CD14-positive monocyte (primary cell): ENCODE data around the gene PERM1. TPM values are rescaled to one million over a fixed set of nuclear protein-coding genes. Genes with fewer than 3 reads are reported as not detected.
A peak's percentile ranks its signal among the peaks of the same experiment; 100 is the strongest.

Experiments
- DNase-seq, 3 donors: peaks; one replicate each; pipeline ENCODE4 v3.0.0-alpha.2; 2011 to 2022
- H2AFZ ChIP-seq: 2 replicates; pipeline ENCODE4 v1.6.0; 2012; ENCODE audit warnings: mild to moderate bottlenecking, low read depth, low read length, inconsistent platforms; ENCODE audit not compliant: insufficient read depth, poor library complexity, severe bottlenecking
- H3K27ac ChIP-seq, 2 donors: 1 replicate in 1 of 2; 2 replicates in 1 of 2; pipeline ENCODE4 v1.5.1; 2012 to 2013; ENCODE audit warnings: low read length in 2 of 2, control low read depth in 1 of 2, inconsistent platforms in 1 of 2, low read depth in 1 of 2, mild to moderate bottlenecking in 1 of 2
- H3K27me3 ChIP-seq, 2 donors: one replicate each; pipeline versions ENCODE4 v1.6.0 to v1.6.1; 2011 to 2013; ENCODE audit warnings: low read length in 2 of 2; ENCODE audit not compliant: control insufficient read depth in 2 of 2, insufficient read depth in 2 of 2
- H3K36me3 ChIP-seq, 2 donors: replicated peaks in 1 of 2; 1 replicate in 1 of 2; 2 replicates in 1 of 2; pipeline versions ENCODE4 v1.5.1 to v1.6.1; 2012 to 2013; ENCODE audit warnings: low read length in 2 of 2, control low read depth in 1 of 2, inconsistent platforms in 1 of 2, mild to moderate bottlenecking in 1 of 2; ENCODE audit not compliant: insufficient read depth in 2 of 2, control insufficient read depth in 1 of 2
- H3K4me1 ChIP-seq, 2 donors: 1 replicate in 1 of 2; 2 replicates in 1 of 2; pipeline versions ENCODE4 v1.5.1 to v1.6.1; 2012 to 2013; ENCODE audit warnings: low read length in 2 of 2, control low read depth in 1 of 2, inconsistent platforms in 1 of 2, mild to moderate bottlenecking in 1 of 2, moderate library complexity in 1 of 2; ENCODE audit not compliant: insufficient read depth in 2 of 2, control insufficient read depth in 1 of 2
- H3K4me2 ChIP-seq: replicated peaks from 2 replicates; pipeline ENCODE3; 2012; ENCODE audit warnings: low read length, moderate library complexity, mild to moderate bottlenecking; ENCODE audit not compliant: poor library complexity, severe bottlenecking; ENCODE audit errors: extremely low read depth
- H3K4me3 ChIP-seq, 3 experiments: fragments of 200-600 bp in 1 of 3; sonication (generic) in 1 of 3; replicated peaks in 1 of 3; 1 replicate in 2 of 3; 2 replicates in 1 of 3; pipeline ENCODE4 v1.5.1; 2011 to 2013; ENCODE audit warnings: low read length in 3 of 3, mild to moderate bottlenecking in 3 of 3, control low read depth in 2 of 3, low read depth in 2 of 3, inconsistent platforms in 1 of 3, moderate library complexity in 1 of 3
- H3K79me2 ChIP-seq: 2 replicates; pipeline ENCODE4 v1.6.0; 2012; ENCODE audit warnings: mild to moderate bottlenecking, control low read depth, inconsistent platforms, low read length, moderate library complexity; ENCODE audit not compliant: insufficient read depth
- H3K9ac ChIP-seq: 2 replicates; pipeline ENCODE4 v1.6.0; 2017; ENCODE audit warnings: low read length, mild to moderate bottlenecking; ENCODE audit not compliant: insufficient read depth, poor library complexity, severe bottlenecking
- H3K9me3 ChIP-seq, 2 donors: replicated peaks in 1 of 2; 1 replicate in 1 of 2; 2 replicates in 1 of 2; pipeline versions ENCODE4 v1.5.1 to v1.6.1; 2012 to 2013; ENCODE audit warnings: low read length in 2 of 2, control low read depth in 1 of 2; ENCODE audit not compliant: control insufficient read depth in 1 of 2, insufficient read depth in 1 of 2
- H4K20me1 ChIP-seq: 2 replicates; pipeline ENCODE4 v1.6.0; 2012; ENCODE audit warnings: mild to moderate bottlenecking, low read length, control low read depth, moderate library complexity; ENCODE audit not compliant: insufficient read depth
- H3K27ac Mint-ChIP-seq, 7 donors: one replicate each; pipeline ENCODE4 v1.8.0; 2020; ENCODE audit warnings: mild to moderate bottlenecking in 7 of 7, mixed read lengths in 7 of 7, moderate library complexity in 6 of 7, inconsistent platforms in 2 of 7
- H3K27me3 Mint-ChIP-seq, 3 donors: one replicate each; pipeline ENCODE4 v1.8.0; 2021 to 2022; ENCODE audit warnings: low read depth in 3 of 3, mild to moderate bottlenecking in 3 of 3, mixed read lengths in 3 of 3, moderate library complexity in 3 of 3, inconsistent platforms in 1 of 3
- H3K36me3 Mint-ChIP-seq, 2 donors: one replicate each; pipeline ENCODE4 v1.8.0; 2020; ENCODE audit warnings: mixed read lengths in 2 of 2, inconsistent platforms in 1 of 2, mild to moderate bottlenecking in 1 of 2
- H3K4me1 Mint-ChIP-seq: one replicate; pipeline ENCODE4 v1.8.0; 2020; ENCODE audit warnings: mild to moderate bottlenecking, mixed read lengths
- H3K4me3 Mint-ChIP-seq, 2 donors: one replicate each; pipeline ENCODE4 v1.8.0; 2020; ENCODE audit warnings: mild to moderate bottlenecking in 2 of 2, mixed read lengths in 2 of 2, moderate library complexity in 1 of 2
- H3K9me3 Mint-ChIP-seq, 7 donors: one replicate each; pipeline ENCODE4 v1.8.0; 2020 to 2022; ENCODE audit warnings: mixed read lengths in 7 of 7, mild to moderate bottlenecking in 6 of 7, moderate library complexity in 6 of 7, inconsistent platforms in 2 of 7
- CTCF ChIP-seq: fragments of 200-600 bp; IDR thresholded peaks from one replicate; pipeline ENCODE4 v1.8.0; 2022; ENCODE audit warnings: antibody characterized with exemption, mild to moderate bottlenecking
- WGBS: methylation state at CpG from one replicate; pipeline ENCODE4 v1.1.5; 2013; ENCODE audit warnings: missing lambda C conversion rate; ENCODE audit not compliant: insufficient coverage; 5-methylcytosine and 5-hydroxymethylcytosine counted together
- intact Hi-C, 2 donors: fragments of 100-400 bp; cut with micrococcal nuclease; formaldehyde crosslinking; loops; one replicate each; pipeline versions ENCODE4 v1.15.0 to v1.15.1; 2023
- polyA plus RNA-seq, 3 donors: library from polyadenylated mRNA; depleted of rRNA in 1 of 3; unstranded in 2 of 3; stranded (reverse) in 1 of 3; fragments of 300-500 nt in 2 of 3; fragments of >200 nt in 1 of 3; fragmentation: Illumina TruSeq in 2 of 3; gene quantifications; 1 replicate in 2 of 3; 2 replicates in 1 of 3; pipeline ENCODE4 v1.2.3, GENCODE V29; 2012 to 2021

Gene PERM1
- polyA plus RNA-seq, 3 donors, result not detected

DNA sequence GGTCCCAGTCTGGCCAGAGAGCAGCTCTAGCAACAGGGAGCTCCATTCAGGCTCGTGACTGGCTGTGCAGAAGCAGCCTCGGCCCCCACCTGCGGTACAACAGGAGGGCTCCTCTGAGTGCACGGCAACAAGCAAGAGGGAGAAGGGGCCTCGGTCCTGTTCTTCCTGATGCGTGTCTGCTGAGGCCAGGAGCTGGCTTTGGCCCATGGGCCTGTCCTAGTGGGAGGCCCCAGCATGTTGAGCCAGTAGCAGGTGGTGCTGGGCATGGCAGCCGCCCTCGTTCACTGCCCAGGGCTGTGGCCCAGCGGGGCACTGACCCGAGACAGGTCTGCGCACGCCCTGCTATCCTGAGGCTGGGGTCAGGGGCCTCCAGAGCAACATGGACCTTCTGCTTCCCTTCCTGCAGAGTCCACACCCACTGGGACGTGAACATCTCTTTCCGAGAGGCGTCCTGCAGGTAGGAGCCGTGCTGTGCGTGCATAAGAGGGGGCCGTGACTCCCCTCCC, 51.2 kb downstream of the PERM1 start:
- Mint-ChIP-seq H3K36me3 (no peaks in the 10 kb centered on the region), H3K27ac (no peak overlapping the region), H3K9me3 (peaks cover 0 to 6% (median 2%) of the 10 kb centered on the region in 7 donors), H3K27me3 (peaks cover 38 to 71% (median 43%) of the 10 kb centered on the region in 3 donors), H3K4me3 (no peak overlapping the region), H3K4me1 (peaks cover 2% of the 10 kb centered on the region)
- no peaks in the 10 kb centered on the region for H3K9me3 ChIP-seq
- H3K27me3 ChIP-seq, result peaks cover 12 to 48% of the 10 kb centered on the region in 2 donors
- WGBS, result 86% methylated on average over 12 of the region's 18 CpGs
- H4K20me1 ChIP-seq, result no peaks in the 10 kb centered on the region
- H2AFZ ChIP-seq, result no peak overlapping the region
- no peak overlapping the region for H3K4me3 ChIP-seq
- H3K79me2 ChIP-seq, result no peaks in the 10 kb centered on the region
- H3K27ac ChIP-seq, result no peak overlapping the region
- no peak for TF ChIP-seq CTCF
- H3K4me2 ChIP-seq, result no peak overlapping the region
- H3K4me1 ChIP-seq, result no peaks in the 10 kb centered on the region
- no peak for DNase-seq
- H3K36me3 ChIP-seq, result no peaks in the 10 kb centered on the region
- no peak overlapping the region for H3K9ac ChIP-seq
- intact Hi-C loops, result no loop called here

DNA sequence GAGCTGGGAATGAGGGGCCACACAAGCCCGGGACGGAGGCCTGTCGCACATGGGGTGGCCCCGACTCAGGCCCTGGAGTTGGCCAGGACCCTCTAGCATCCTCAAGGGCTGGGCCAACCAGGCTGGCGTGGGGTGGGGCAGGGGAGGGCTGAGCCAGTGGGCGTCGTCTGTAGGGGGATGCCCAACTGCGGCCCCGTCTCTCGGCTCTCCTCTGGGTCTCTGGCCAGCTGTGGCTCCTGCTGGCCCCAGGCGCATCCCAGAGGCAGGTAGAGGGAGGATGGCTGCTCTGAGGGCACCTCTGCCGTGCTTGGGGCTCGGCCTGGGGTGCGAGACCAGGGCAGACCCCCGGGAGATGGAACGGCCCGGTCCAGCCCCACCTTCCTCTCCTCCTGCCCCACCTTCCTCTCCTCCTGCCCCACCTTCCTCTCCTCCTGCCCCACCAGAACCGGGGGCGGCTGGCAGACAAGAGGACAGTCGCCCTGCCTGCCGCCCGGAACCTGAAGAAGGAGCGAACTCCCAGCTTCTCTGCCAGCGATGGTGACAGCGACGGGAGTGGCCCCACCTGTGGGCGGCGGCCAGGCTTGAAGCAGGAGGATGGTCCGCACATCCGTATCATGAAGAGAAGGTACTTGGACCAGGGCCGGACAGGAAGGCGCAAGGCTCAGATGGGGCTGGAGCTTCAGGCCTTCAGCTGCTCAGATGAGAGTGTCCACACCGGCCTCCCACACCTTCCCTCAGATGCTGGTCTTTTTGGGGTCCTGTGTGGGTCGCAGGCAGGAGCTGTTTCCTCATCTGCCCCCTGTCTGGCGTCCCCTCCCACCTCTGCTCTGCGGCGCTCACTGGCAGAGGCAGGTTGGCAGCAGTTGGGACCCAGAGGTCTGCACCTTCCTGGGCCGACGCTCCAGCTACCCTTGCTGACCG, 51.9 kb downstream of the PERM1 start:
- H3K4me2 ChIP-seq, result no peak overlapping the region
- no peak overlapping the region for H3K27ac ChIP-seq
- H3K27ac Mint-ChIP-seq, result peak overlapping the region in 1 of 7 donors; percentile 42
- 94% methylated on average over 33 of the region's 40 CpGs for WGBS
- no peaks in the 10 kb centered on the region for H3K36me3 Mint-ChIP-seq
- H3K4me1 ChIP-seq, result peaks cover 0 to 7% of the 10 kb centered on the region in 2 donors
- H2AFZ ChIP-seq, result no peak overlapping the region
- no peaks in the 10 kb centered on the region for H3K79me2 ChIP-seq
- H3K9me3 ChIP-seq, result no peaks in the 10 kb centered on the region
- H3K27me3 ChIP-seq, result peaks cover 10 to 45% of the 10 kb centered on the region in 2 donors
- peaks cover 34 to 71% (median 41%) of the 10 kb centered on the region in 3 donors for H3K27me3 Mint-ChIP-seq
- no peak for TF ChIP-seq CTCF
- H3K4me3 Mint-ChIP-seq, result no peak overlapping the region
- no peak overlapping the region for H3K4me3 ChIP-seq
- DNase-seq, result no peak
- H3K36me3 ChIP-seq, result no peaks in the 10 kb centered on the region
- H3K9ac ChIP-seq, result no peak overlapping the region
- intact Hi-C loops, result no loop called here
- no peaks in the 10 kb centered on the region for H4K20me1 ChIP-seq
- H3K9me3 Mint-ChIP-seq, result peaks cover 0 to 7% (median under 1%) of the 10 kb centered on the region in 7 donors
- peaks cover 4% of the 10 kb centered on the region for H3K4me1 Mint-ChIP-seq
